ENCODE data around the gene HIVEP3.

HIVEP3 gene

DNA sequence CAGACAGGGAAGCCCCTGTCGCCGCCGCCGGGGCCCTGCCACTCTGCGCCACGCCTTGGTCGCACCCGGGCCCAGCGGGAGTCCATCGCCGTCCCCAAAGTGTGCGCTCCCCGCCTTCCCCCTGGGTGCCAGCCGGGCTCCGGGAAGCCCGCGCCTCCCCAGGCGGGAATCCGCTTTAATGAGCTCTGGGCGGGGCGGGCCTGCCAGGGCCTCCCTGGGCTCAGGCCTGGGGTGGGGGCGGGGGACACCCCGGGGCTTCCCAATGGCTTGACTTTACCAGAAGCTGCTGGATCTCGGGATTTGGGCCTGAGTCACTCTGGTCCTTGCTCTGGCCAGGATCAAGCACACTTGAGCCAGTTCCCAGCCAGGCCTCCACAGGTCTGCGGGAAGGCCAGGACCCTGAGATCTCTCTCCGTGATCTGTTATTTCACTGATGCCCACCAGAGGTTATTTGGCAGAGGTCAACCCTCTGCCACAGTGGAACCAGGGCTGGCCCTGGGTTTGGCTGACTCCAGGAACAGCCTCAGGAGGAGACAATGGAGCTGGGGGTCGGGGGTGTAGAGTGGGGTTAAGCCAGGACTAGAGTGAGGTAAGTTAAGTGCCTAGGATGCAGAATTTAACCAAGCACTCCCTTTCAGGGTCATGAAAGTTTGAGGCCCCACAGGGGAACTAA, 255.8 kb downstream of the HIVEP3 start:
- no peak overlapping the region for H3K27ac ChIP-seq (ENCODE audit: low read length)
- no peaks in the 10 kb centered on the region for H3K9me3 ChIP-seq (ENCODE audit: control insufficient read depth, insufficient read depth, low read length)
- WGBS (ENCODE audit: insufficient coverage, insufficient read length) = no CpG with 5 or more reads among the region's 27 CpGs
- DNase-seq (ENCODE audit: low read depth, low spot score) = no peak
- H3K27me3 ChIP-seq (ENCODE audit: control insufficient read depth, insufficient read depth, low read length) = peaks cover 19% of the 10 kb centered on the region
- peak overlapping the region; percentile 66; the same call in 1 of the 2 replicates for H3K4me3 ChIP-seq (ENCODE audit: low read length)
- no peaks in the 10 kb centered on the region for H3K36me3 ChIP-seq (ENCODE audit: control insufficient read depth, insufficient read depth, low read length)
- peaks cover 2% of the 10 kb centered on the region for H3K4me1 ChIP-seq (ENCODE audit: control insufficient read depth, insufficient read depth, low read length)

DNA sequence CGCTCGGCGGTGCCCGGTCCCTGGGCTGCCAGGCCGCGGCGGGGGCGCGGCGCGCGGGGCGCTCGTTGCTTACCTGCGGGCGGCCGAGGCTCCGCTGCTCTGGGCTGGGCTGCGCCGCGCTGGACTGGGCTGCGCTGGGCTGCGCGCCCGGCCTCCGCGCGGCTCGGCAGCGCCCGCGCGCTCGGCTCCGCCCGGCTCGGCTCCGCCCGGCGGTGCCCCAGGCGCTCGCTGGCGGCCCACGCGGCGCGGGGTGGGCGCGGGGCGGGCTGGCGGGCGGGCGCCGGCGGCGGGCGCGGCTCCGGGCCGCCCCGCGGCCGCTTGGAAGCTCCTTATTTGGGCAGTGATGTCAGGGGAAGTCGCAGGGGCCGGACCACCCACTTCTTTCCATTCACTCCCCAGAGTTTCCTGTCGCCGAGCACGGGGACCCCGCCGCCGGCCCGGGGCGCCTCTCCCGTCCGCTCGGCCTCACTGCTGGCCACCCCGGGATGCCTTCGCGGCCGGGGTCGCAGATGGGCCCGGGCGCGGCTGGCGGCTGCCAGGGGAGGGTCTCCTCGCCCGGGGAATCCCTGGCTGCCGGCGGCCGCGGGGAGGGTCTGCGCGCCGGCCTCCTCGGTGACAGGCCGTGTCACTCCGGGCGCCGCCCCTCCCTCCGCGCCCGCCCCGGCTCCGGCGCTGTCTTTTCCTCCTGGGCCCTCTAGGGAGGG, 256.5 kb downstream of the HIVEP3 start:
- Histone ChIP-seq H3K36me3 (ENCODE audit: control insufficient read depth, insufficient read depth, low read length) (no peaks in the 10 kb centered on the region), H3K4me3 (ENCODE audit: low read length) (peak overlapping the region; percentile 66), H3K27ac (ENCODE audit: low read length) (no peak overlapping the region), H3K4me1 (ENCODE audit: control insufficient read depth, insufficient read depth, low read length) (peaks cover 2% of the 10 kb centered on the region), H3K27me3 (ENCODE audit: control insufficient read depth, insufficient read depth, low read length) (peaks cover 19% of the 10 kb centered on the region), H3K9me3 (ENCODE audit: control insufficient read depth, insufficient read depth, low read length) (no peaks in the 10 kb centered on the region)
- WGBS (ENCODE audit: insufficient coverage, insufficient read length) = no CpG with 5 or more reads among the region's 105 CpGs
- no peak for DNase-seq (ENCODE audit: low read depth, low spot score)

DNA sequence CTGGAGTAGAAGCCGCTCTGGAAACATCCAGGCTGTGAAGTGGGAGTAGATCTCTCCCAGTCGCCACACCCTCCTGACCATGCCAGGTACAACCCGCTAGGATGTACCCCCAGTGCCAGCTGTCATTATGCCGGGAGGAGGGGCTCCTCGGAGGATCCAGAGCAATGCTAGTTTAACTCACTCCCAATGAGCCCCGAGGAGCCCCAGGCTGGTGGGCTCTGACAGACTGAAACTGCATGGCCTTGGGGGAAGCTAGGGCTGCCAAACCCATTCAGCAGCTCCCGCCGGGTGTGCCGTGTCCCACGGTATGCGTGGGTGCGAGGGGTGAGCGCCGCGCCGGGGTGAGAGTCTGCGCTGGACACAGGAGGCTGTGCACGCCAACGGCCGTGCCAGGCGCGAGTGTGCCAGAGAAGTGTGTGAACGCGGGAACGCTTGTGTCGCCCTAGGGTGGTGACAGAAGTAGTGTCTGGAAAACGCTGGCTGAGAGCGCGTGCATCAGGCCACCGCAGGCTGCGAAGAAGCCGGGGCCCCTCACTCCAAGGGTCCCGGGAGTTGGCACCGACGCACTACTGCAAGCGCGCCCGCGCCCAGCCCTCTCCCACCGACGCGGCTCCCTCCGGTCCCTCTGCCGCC, 257.2 kb downstream of the HIVEP3 start:
- DNase-seq (ENCODE audit: low read depth, low spot score) = no peak
- WGBS (ENCODE audit: insufficient coverage, insufficient read length) = no CpG with 5 or more reads among the region's 44 CpGs

DNA sequence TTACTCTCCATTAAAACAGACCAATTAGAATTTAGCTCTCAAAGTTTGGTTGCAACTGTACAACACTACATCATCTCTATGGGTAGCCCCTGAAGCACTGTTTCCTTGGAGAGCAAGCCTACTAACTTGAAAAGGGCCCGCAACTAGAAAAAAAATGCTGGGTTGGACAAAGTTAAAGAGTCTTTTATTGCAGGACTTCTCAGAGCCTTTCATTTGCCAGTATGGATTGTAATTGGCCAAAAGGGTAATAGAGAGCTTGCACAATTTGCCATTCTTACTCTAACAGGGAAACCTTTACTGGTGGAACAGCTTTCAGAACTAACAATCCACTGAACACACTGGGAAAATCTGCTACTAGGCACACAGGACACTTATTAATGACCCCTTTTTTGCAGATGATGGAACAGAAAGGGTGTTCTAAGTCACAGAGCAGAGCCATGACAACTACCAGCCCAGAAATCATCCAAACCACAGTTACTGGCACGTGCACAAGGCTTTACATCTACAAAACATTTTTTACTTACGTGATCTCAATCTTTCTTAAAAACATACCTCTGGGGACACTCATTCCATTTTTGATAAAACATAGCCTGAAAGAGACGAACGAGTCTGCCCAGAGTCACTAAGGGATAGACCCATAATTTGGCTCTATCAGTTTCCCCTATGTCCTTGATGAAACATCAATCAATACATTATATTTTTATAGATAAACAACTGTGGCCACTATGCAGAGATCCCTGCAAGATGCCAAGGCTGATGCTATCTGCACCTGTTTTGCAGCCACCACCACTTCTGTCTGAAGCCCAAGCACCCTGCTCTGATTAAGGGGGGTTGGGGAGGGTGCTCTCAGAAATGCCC, 257.9 kb downstream of the HIVEP3 start:
- H3K9me3 ChIP-seq (ENCODE audit: control insufficient read depth, insufficient read depth, low read length) = no peaks in the 10 kb centered on the region
- no peaks in the 10 kb centered on the region for H3K36me3 ChIP-seq (ENCODE audit: control insufficient read depth, insufficient read depth, low read length)
- no peak overlapping the region for H3K4me3 ChIP-seq (ENCODE audit: low read length)
- H3K27ac ChIP-seq (ENCODE audit: low read length) = no peak overlapping the region
- H3K4me1 ChIP-seq (ENCODE audit: control insufficient read depth, insufficient read depth, low read length) = peaks cover 2% of the 10 kb centered on the region
- DNase-seq (ENCODE audit: low read depth, low spot score) = no peak
- WGBS (ENCODE audit: insufficient coverage, insufficient read length) = no CpG with 5 or more reads among the region's 5 CpGs
- peaks cover 19% of the 10 kb centered on the region for H3K27me3 ChIP-seq (ENCODE audit: control insufficient read depth, insufficient read depth, low read length)

More for the DNA sequence above, 257.2 kb downstream of the HIVEP3 start:
- no peak overlapping the region for H3K27ac ChIP-seq (ENCODE audit: low read length)
- H3K4me1 ChIP-seq (ENCODE audit: control insufficient read depth, insufficient read depth, low read length) = peaks cover 2% of the 10 kb centered on the region
- peaks cover 19% of the 10 kb centered on the region for H3K27me3 ChIP-seq (ENCODE audit: control insufficient read depth, insufficient read depth, low read length)
- no peaks in the 10 kb centered on the region for H3K9me3 ChIP-seq (ENCODE audit: control insufficient read depth, insufficient read depth, low read length)
- H3K4me3 ChIP-seq (ENCODE audit: low read length) = peak overlapping the region; percentile 49; the same call in 1 of the 2 replicates
- H3K36me3 ChIP-seq (ENCODE audit: control insufficient read depth, insufficient read depth, low read length) = no peaks in the 10 kb centered on the region

DNA sequence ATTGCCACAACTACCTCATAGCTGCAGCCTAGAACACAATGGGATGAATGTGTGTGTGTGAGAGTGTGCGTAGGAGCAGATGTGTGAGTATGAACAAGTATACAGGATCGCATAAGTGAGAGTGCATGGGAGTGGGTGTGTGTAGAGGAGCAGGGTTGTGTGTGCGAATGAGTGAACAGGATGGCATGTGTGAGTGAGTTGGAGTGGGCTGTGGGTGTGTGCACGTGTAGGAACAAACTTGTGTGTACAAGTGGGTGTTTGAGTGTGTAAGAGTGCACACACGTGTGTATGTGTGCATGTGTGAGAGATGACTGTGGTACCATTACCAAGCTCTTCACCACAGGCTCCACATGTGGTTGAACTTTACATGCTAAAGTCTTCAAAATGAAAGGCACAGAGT, 258.8 kb downstream of the HIVEP3 start:
- Histone ChIP-seq H3K4me1 (ENCODE audit: control insufficient read depth, insufficient read depth, low read length) (peaks cover 2% of the 10 kb centered on the region), H3K9me3 (ENCODE audit: control insufficient read depth, insufficient read depth, low read length) (no peaks in the 10 kb centered on the region), H3K27me3 (ENCODE audit: control insufficient read depth, insufficient read depth, low read length) (peaks cover 19% of the 10 kb centered on the region), H3K36me3 (ENCODE audit: control insufficient read depth, insufficient read depth, low read length) (no peaks in the 10 kb centered on the region), H3K4me3 (ENCODE audit: low read length) (no peak overlapping the region), H3K27ac (ENCODE audit: low read length) (no peak overlapping the region)
- no CpG with 5 or more reads among the region's 5 CpGs for WGBS (ENCODE audit: insufficient coverage, insufficient read length)
- DNase-seq (ENCODE audit: low read depth, low spot score) = no peak

DNA sequence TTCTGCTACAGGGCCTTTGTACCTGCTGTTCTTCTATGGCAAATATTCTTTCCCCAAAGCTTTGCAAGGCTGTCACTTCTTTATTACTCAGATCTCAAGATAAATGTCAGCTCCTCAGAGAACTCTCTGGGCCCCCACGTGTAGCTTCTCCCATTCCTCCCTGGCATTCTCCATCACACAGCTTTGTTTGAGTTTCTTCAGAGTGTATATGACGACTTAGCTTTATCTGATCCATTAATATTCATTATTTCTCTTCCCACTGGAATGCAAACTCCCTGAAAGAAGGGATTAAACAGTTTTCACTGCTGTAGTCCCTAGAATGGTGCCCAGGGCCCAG, 259.6 kb downstream of the HIVEP3 start:
- H3K9me3 ChIP-seq (ENCODE audit: control insufficient read depth, insufficient read depth, low read length) = no peaks in the 10 kb centered on the region
- H3K27ac ChIP-seq (ENCODE audit: low read length) = no peak overlapping the region
- DNase-seq (ENCODE audit: low read depth, low spot score) = no peak
- H3K27me3 ChIP-seq (ENCODE audit: control insufficient read depth, insufficient read depth, low read length) = peaks cover 19% of the 10 kb centered on the region
- H3K36me3 ChIP-seq (ENCODE audit: control insufficient read depth, insufficient read depth, low read length) = no peaks in the 10 kb centered on the region
- peaks cover 2% of the 10 kb centered on the region for H3K4me1 ChIP-seq (ENCODE audit: control insufficient read depth, insufficient read depth, low read length)
- no peak overlapping the region for H3K4me3 ChIP-seq (ENCODE audit: low read length)
- no CpG with 5 or more reads among the region's 2 CpGs for WGBS (ENCODE audit: insufficient coverage, insufficient read length)

DNA sequence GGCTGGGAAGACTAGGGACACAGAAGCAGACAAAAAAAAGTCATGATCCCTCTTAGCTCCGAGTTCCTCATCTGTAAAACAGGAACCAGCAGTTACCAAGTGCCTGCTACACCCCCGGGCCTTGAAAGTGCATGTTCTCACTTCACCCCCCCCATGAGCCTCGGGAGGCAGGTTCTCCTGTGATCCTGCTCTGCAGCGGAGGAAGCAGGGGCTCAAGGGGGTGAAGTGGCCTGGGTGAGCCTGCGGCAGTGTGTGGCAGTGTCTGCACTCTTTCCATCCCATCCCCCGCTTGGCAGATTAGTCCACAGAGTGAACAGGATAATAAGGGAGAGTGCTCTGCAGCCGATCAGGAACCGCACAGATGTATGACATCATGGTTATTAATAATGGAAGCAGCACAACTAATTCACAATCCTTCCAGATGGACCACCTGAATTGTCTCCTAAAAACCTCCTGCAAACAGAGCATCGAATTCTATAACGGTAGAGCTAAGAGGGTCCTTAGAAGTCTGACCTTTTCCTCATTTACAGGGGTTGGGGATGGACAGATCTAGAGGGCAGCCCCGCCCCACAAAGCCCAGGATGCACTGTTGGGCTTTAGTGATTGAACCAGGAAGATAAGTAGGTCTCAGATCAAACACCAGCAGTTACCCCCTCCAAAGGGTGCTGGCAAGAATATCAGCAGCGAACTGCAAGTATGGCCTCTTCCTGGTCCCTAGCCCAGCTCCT, 260.1 kb downstream of the HIVEP3 start:
- H3K27ac ChIP-seq (ENCODE audit: low read length) = no peak overlapping the region
- DNase-seq (ENCODE audit: low read depth, low spot score) = no peak
- peaks cover 19% of the 10 kb centered on the region for H3K27me3 ChIP-seq (ENCODE audit: control insufficient read depth, insufficient read depth, low read length)
- peaks cover 2% of the 10 kb centered on the region for H3K4me1 ChIP-seq (ENCODE audit: control insufficient read depth, insufficient read depth, low read length)
- H3K4me3 ChIP-seq (ENCODE audit: low read length) = no peak overlapping the region
- H3K36me3 ChIP-seq (ENCODE audit: control insufficient read depth, insufficient read depth, low read length) = no peaks in the 10 kb centered on the region
- H3K9me3 ChIP-seq (ENCODE audit: control insufficient read depth, insufficient read depth, low read length) = no peaks in the 10 kb centered on the region
- no CpG with 5 or more reads among the region's 12 CpGs for WGBS (ENCODE audit: insufficient coverage, insufficient read length)

DNA sequence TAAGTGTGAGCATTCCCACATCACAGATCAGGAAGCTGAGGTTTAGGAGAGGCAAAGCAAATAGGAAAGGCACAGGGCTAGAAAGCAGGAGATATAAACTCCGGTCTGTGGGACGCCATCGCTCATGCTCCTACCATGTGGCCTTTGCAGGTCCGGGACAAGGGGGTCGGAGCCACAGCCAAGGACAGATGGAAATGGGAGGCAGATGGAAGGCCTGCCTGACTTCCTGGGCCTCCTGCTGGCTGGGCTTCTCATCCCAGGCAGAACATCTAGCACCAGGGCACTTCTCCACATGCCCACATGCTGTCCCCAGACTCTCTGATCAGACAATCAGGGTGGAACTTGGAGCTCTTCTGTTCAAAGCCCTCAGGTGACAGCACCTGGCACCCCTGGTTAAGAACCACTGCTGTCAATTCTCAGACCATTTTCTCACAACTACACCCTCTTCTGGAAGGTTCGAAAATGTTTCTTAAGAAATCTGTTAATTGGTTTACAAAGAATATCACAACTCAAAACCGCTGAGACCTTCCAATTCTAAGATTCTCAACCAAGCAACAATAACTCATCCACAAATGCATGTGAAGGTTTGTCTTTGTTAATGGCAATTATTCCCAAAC, 260.9 kb downstream of the HIVEP3 start:
- peaks cover 2% of the 10 kb centered on the region for H3K4me1 ChIP-seq (ENCODE audit: control insufficient read depth, insufficient read depth, low read length)
- H3K36me3 ChIP-seq (ENCODE audit: control insufficient read depth, insufficient read depth, low read length) = no peaks in the 10 kb centered on the region
- H3K27ac ChIP-seq (ENCODE audit: low read length) = no peak overlapping the region
- no peak overlapping the region for H3K4me3 ChIP-seq (ENCODE audit: low read length)
- no CpG with 5 or more reads among the region's 7 CpGs for WGBS (ENCODE audit: insufficient coverage, insufficient read length)
- peaks cover 19% of the 10 kb centered on the region for H3K27me3 ChIP-seq (ENCODE audit: control insufficient read depth, insufficient read depth, low read length)
- no peak for DNase-seq (ENCODE audit: low read depth, low spot score)
- no peaks in the 10 kb centered on the region for H3K9me3 ChIP-seq (ENCODE audit: control insufficient read depth, insufficient read depth, low read length)

DNA sequence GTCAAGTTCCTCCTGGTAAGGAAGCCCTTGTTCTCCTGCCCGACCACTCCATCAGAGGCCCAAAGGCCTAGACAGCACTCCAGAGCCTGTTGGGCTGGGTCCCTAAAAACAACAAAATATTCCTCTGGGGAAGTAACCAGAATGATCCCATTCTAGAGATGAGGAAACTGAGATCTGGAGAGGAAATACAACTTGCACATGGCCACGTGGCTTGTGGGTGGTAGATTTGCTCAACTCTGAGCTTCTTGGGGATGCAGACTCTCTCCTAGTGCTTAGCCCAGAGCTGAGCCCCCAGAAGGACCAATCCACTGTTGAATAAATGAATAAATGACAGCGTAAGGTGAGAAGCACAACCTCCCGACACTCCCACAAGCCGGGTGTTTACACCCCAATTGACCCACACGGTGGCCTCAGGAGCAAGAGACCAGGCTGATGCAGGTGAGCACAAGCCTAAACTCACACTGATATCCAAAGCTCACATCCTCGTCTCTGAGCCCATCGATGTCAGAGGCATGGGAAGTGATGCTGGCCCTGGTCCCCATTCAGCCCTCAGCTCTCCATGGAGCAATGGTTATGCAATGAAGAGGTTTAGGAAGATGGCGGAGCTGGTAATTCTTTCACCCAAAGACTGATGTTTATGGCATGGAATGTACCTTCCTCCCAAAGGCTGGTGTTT, 261.8 kb downstream of the HIVEP3 start:
- DNase-seq (ENCODE audit: low read depth, low spot score) = no peak
- Histone ChIP-seq H3K27ac (ENCODE audit: low read length) (no peak overlapping the region), H3K27me3 (ENCODE audit: control insufficient read depth, insufficient read depth, low read length) (peaks cover 19% of the 10 kb centered on the region), H3K4me1 (ENCODE audit: control insufficient read depth, insufficient read depth, low read length) (peaks cover 2% of the 10 kb centered on the region), H3K4me3 (ENCODE audit: low read length) (no peak overlapping the region), H3K9me3 (ENCODE audit: control insufficient read depth, insufficient read depth, low read length) (no peaks in the 10 kb centered on the region), H3K36me3 (ENCODE audit: control insufficient read depth, insufficient read depth, low read length) (no peaks in the 10 kb centered on the region)
- WGBS (ENCODE audit: insufficient coverage, insufficient read length) = no CpG with 5 or more reads among the region's 9 CpGs

Data from iPS DF 6.9 (cell line).